ENCODE data around the gene UBE2V1. TPM values are rescaled to one million over a fixed set of nuclear protein-coding genes. Genes with fewer than 3 reads are reported as not detected.

Gene UBE2V1
- total RNA-seq, 2 donors from 2014 or later, result 47.1 to 64.7 TPM

DNA sequence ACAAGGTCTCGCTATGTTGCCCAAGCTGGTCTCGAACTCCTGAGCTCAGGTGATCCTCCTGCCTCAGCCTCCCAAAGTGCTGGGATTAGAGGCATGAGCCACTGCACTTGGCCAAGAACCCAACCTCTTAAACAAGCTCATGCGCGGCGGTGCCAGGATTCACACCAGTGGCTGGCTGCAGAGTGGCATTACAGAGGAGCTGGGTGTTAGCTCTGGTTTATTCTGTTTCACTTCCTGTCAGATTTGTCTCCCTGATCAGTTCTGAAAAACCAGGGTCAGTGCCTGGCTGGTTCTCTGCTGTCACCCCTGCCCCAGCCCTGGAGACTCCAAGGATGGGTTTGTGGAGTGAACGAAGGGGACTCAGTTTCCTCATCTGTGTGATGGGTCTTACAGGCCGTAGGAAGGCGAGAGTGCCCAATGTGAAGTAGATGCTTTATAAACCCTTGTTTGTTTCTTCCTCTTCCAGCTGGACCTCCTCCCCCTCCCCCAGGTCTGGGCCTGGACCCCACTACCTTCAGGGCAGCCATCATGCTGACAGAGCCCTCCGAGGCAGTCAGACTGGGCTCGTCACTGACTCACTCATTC is 63.4 kb downstream of the UBE2V1 start:
- no peak for TF ChIP-seq POLR2A (IDR thresholded peaks at IDR 0.05)
- TF ChIP-seq POLR2AphosphoS5 (IDR thresholded peaks at IDR 0.05), result no peak
- TF ChIP-seq, protein P1, sequence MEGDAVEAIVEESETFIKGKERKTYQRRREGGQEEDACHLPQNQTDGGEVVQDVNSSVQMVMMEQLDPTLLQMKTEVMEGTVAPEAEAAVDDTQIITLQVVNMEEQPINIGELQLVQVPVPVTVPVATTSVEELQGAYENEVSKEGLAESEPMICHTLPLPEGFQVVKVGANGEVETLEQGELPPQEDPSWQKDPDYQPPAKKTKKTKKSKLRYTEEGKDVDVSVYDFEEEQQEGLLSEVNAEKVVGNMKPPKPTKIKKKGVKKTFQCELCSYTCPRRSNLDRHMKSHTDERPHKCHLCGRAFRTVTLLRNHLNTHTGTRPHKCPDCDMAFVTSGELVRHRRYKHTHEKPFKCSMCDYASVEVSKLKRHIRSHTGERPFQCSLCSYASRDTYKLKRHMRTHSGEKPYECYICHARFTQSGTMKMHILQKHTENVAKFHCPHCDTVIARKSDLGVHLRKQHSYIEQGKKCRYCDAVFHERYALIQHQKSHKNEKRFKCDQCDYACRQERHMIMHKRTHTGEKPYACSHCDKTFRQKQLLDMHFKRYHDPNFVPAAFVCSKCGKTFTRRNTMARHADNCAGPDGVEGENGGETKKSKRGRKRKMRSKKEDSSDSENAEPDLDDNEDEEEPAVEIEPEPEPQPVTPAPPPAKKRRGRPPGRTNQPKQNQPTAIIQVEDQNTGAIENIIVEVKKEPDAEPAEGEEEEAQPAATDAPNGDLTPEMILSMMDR (IDR thresholded peaks at IDR 0.05), result no peak
- Histone ChIP-seq H3K4me1 (replicated peaks) (no peaks in the 10 kb centered on the region), H3K27me3 (replicated peaks; ENCODE audit: insufficient read depth) (no peaks in the 10 kb centered on the region), H3K9me3 (no peaks in the 10 kb centered on the region), H3K4me3 (no peak overlapping the region), H3K27ac (no peak overlapping the region), H3K36me3 (no peaks in the 10 kb centered on the region)
- intact Hi-C loops (cut with DNase I), result no loop called here
- DNase-seq (ENCODE audit: low spot score), result no peak
- 91% methylated on average over 10 of the region's 10 CpGs for WGBS

DNA sequence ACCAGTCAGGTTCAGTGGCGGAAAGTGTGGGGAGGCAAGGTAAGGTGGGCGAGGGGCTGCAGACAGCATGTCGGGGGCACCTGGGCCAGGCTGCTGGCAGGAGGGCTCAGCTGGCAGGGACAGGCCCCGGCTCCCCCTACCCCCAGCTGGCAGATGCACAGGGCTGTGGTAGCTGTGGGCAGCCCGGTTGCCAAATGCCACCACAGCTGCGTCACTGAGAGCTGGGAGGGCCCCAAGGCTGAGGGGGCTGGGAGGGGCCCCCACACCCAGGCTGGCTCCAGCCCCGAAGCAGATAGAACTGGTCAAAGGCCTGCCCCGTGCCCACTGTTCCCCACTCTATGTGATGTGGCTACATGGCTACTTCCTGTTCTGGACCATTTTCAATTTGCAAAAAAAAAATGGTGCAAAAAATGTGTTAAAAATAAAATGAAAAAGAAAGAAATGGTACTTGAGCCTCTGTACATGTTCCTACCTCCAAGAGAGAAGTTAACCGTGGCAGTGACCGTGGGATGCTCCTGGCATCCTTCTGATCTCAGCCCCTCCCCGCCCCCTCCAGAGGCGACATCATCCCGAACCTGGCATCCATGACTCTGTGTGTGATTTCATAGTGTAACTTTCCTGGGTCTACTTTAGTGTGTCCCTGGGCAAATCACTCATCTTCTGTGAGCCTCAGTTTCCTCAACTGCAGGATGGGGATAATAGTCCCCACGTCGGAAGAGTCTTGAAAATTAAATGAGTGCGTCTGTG is 64.4 kb downstream of the UBE2V1 start:
- no peaks in the 10 kb centered on the region for H3K4me1 ChIP-seq (replicated peaks)
- no peak overlapping the region for H3K4me3 ChIP-seq
- no peak for DNase-seq (ENCODE audit: low spot score)
- no peak overlapping the region for H3K27ac ChIP-seq
- H3K36me3 ChIP-seq, result no peaks in the 10 kb centered on the region
- TF ChIP-seq, protein P1 (IDR thresholded peaks at IDR 0.05), result no peak
- TF ChIP-seq POLR2A (IDR thresholded peaks at IDR 0.05), result no peak
- no peak for TF ChIP-seq POLR2AphosphoS5 (IDR thresholded peaks at IDR 0.05)
- H3K27me3 ChIP-seq (replicated peaks; ENCODE audit: insufficient read depth), result no peaks in the 10 kb centered on the region
- intact Hi-C loops (cut with DNase I), result no loop called here
- 53% methylated on average over 16 of the region's 16 CpGs for WGBS
- no peaks in the 10 kb centered on the region for H3K9me3 ChIP-seq

DNA sequence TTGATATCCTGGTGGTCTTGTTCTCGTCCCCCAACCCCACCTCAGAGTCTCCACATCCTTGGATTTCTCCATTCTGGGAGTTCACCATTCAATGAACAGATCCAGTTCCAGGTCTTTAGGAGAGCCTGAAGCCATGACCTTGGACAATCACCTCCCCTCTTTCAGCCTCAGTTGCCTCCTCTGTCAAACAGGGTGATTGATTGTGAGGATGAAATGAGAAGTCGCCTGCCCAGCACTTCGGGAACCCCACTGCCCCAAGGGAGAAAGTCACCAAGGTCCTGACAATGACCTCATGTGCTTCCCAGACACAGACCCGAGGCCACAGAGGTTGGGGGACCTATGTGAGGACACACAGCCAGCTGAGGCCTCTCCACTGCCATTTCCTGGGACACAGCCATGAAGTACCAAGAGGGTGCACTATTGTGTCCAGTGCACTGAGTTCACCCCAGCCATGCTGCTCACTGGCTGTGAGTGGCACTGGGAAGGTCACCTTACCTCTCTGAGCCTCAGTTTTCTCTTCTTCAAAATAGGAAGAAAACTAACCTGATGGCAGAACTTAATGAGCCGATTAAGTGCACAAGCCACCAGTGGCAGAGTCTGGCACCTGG is 68.5 kb downstream of the UBE2V1 start:
- Histone ChIP-seq H3K27ac (no peak overlapping the region), H3K4me3 (no peak overlapping the region), H3K27me3 (replicated peaks; ENCODE audit: insufficient read depth) (no peaks in the 10 kb centered on the region), H3K9me3 (no peaks in the 10 kb centered on the region), H3K36me3 (no peaks in the 10 kb centered on the region), H3K4me1 (replicated peaks) (no peaks in the 10 kb centered on the region)
- intact Hi-C loops (cut with DNase I), result no loop called here
- TF ChIP-seq POLR2A (IDR thresholded peaks at IDR 0.05) (no peak), POLR2AphosphoS5 (IDR thresholded peaks at IDR 0.05) (no peak)
- TF ChIP-seq, protein P1 (IDR thresholded peaks at IDR 0.05), result no peak
- no peak for DNase-seq (ENCODE audit: low spot score)
- 88% methylated on average over 5 of the region's 5 CpGs for WGBS

DNA sequence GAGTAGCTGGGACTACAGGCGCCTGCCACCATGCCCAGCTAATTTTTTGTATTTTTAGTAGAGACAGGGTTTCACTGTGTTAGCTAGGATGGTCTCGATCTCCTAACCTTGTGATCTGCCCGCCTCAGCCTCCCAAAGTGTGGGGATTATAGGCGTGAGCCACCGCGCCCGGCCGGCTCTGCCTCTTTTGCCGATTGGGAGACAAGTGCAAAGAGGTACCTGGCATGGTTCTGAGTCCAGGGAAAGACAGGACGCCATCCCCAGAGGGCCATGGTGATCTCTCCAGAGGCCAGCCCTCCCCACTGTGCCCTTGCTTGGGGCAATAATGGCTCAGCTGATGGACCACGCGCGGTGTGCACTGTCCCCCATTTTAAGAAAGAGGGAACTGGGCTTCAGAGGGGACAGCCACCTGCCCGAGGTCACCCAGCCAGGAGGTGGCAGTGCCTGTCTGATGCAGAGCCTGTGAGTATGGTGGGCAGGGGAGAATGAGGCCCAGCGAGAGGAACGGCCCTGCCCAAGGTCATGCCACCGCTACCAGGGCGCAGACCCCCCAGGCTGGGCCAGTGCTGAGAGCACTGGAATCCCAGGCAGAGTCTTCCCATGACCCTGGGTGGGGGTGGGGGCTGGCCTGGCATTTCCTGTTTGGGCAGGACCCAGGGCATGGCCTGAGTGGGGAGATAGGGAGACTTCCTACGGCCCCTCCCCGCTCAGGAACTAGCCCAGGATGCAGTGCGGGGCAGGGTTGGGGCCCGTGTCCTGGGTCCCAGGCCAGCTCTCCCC is 69.2 kb downstream of the UBE2V1 start:
- 93% methylated on average over 22 of the region's 22 CpGs for WGBS
- no peaks in the 10 kb centered on the region for H3K9me3 ChIP-seq
- H3K27me3 ChIP-seq (replicated peaks; ENCODE audit: insufficient read depth), result no peaks in the 10 kb centered on the region
- intact Hi-C loops (cut with DNase I), result no loop called here
- no peaks in the 10 kb centered on the region for H3K36me3 ChIP-seq
- TF ChIP-seq POLR2A (IDR thresholded peaks at IDR 0.05), result no peak
- TF ChIP-seq, protein P1 (IDR thresholded peaks at IDR 0.05), result no peak
- TF ChIP-seq POLR2AphosphoS5 (IDR thresholded peaks at IDR 0.05), result no peak
- DNase-seq (ENCODE audit: low spot score), result no peak
- no peaks in the 10 kb centered on the region for H3K4me1 ChIP-seq (replicated peaks)
- no peak overlapping the region for H3K27ac ChIP-seq
- H3K4me3 ChIP-seq, result no peak overlapping the region

Measured in prostate gland (tissue), 2 donors.